ENCODE results near the gene PITPNC1. TPM values are rescaled to one million over a fixed set of nuclear protein-coding genes. Genes with fewer than 3 reads are reported as not detected.
"Not testable (repeated sequence)": the region's sequence is repeated elsewhere in the genome, so short reads cannot be mapped to it uniquely, and the experiment has no call there.

PITPNC1 gene
- total RNA-seq, 1 donor from 2014 or later, result 39.7 TPM

GRCh38 chr17:67649891-67650290 lies 272.8 kb downstream of the PITPNC1 start:
- H3K4me1 Mint-ChIP-seq (ENCODE audit: unreplicated experiment), result no peaks in the 10 kb centered on the region
- no peak overlapping the region for H3K4me3 Mint-ChIP-seq (ENCODE audit: unreplicated experiment)
- DNase-seq (ENCODE audit: low spot score), result no peak
- peaks cover 11% of the 10 kb centered on the region for H3K36me3 Mint-ChIP-seq (ENCODE audit: low read depth, unreplicated experiment)
- H3K9me3 Mint-ChIP-seq (ENCODE audit: unreplicated experiment), result no peaks in the 10 kb centered on the region
- H3K27me3 Mint-ChIP-seq (ENCODE audit: unreplicated experiment), result peaks cover 2% of the 10 kb centered on the region
- TF ChIP-seq, protein P1, sequence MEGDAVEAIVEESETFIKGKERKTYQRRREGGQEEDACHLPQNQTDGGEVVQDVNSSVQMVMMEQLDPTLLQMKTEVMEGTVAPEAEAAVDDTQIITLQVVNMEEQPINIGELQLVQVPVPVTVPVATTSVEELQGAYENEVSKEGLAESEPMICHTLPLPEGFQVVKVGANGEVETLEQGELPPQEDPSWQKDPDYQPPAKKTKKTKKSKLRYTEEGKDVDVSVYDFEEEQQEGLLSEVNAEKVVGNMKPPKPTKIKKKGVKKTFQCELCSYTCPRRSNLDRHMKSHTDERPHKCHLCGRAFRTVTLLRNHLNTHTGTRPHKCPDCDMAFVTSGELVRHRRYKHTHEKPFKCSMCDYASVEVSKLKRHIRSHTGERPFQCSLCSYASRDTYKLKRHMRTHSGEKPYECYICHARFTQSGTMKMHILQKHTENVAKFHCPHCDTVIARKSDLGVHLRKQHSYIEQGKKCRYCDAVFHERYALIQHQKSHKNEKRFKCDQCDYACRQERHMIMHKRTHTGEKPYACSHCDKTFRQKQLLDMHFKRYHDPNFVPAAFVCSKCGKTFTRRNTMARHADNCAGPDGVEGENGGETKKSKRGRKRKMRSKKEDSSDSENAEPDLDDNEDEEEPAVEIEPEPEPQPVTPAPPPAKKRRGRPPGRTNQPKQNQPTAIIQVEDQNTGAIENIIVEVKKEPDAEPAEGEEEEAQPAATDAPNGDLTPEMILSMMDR (IDR thresholded peaks at IDR 0.05; ENCODE audit: unreplicated experiment), result no peak
- H3K27ac Mint-ChIP-seq (ENCODE audit: unreplicated experiment), result no peak overlapping the region

DNA sequence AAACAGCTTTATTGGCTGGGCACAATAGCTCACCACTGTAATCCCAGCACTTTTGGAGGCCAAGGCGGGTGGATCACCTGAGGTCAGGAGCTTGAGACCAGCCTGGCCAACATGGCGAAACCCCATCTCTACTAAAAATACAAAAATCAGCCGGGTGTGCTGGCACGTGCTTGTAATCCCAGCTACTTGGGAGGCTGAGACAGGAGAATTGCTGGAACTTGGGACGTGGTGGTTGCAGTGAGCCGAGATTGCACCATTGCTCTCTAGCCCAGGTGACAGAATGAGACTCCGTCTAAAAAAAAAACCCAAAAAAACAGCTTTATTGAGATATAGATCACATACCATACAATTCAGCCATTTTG lies 274.1 kb downstream of the PITPNC1 start:
- H3K9me3 Mint-ChIP-seq (ENCODE audit: unreplicated experiment); H3K27me3 Mint-ChIP-seq (ENCODE audit: unreplicated experiment); H3K27ac Mint-ChIP-seq (ENCODE audit: unreplicated experiment); H3K4me3 Mint-ChIP-seq (ENCODE audit: unreplicated experiment); DNase-seq (ENCODE audit: low spot score); H3K4me1 Mint-ChIP-seq (ENCODE audit: unreplicated experiment): not testable (repeated sequence)
- H3K36me3 Mint-ChIP-seq (ENCODE audit: low read depth, unreplicated experiment), result peaks cover 11% of the 10 kb centered on the region

- Mint-ChIP-seq H3K36me3 (ENCODE audit: low read depth, unreplicated experiment) (peaks cover 14% of the 10 kb centered on the region), H3K27me3 (ENCODE audit: unreplicated experiment) (peaks cover 2% of the 10 kb centered on the region)
- TF ChIP-seq, protein P1 (IDR thresholded peaks at IDR 0.05; ENCODE audit: unreplicated experiment), result no peak
Observed at GRCh38 chr17:67652433-67652832, 275.4 kb downstream of the PITPNC1 start.

GRCh38 chr17:67655478-67656148 lies 278.5 kb downstream of the PITPNC1 start:
- DNase-seq (ENCODE audit: low spot score), result no peak
- Mint-ChIP-seq H3K4me3 (ENCODE audit: unreplicated experiment) (no peak overlapping the region), H3K36me3 (ENCODE audit: low read depth, unreplicated experiment) (peaks cover 35% of the 10 kb centered on the region), H3K27ac (ENCODE audit: unreplicated experiment) (no peak overlapping the region), H3K9me3 (ENCODE audit: unreplicated experiment) (peaks cover 10% of the 10 kb centered on the region), H3K4me1 (ENCODE audit: unreplicated experiment) (no peaks in the 10 kb centered on the region), H3K27me3 (ENCODE audit: unreplicated experiment) (peaks cover 5% of the 10 kb centered on the region)
- TF ChIP-seq, protein P1 (IDR thresholded peaks at IDR 0.05; ENCODE audit: unreplicated experiment), result no peak

More at GRCh38 chr17:67652433-67652832, 275.4 kb downstream of the PITPNC1 start:
- Mint-ChIP-seq H3K27ac (ENCODE audit: unreplicated experiment) (no peak overlapping the region), H3K4me3 (ENCODE audit: unreplicated experiment) (no peak overlapping the region), H3K9me3 (ENCODE audit: unreplicated experiment) (no peaks in the 10 kb centered on the region), H3K4me1 (ENCODE audit: unreplicated experiment) (no peaks in the 10 kb centered on the region)
- no peak for DNase-seq (ENCODE audit: low spot score)

GRCh38 chr17:67656494-67657203 lies 279.6 kb downstream of the PITPNC1 start:
- TF ChIP-seq, protein P1 (IDR thresholded peaks at IDR 0.05; ENCODE audit: unreplicated experiment), result no peak
- Mint-ChIP-seq H3K36me3 (ENCODE audit: low read depth, unreplicated experiment) (peaks cover 35% of the 10 kb centered on the region), H3K27me3 (ENCODE audit: unreplicated experiment) (peaks cover 5% of the 10 kb centered on the region), H3K27ac (ENCODE audit: unreplicated experiment) (no peak overlapping the region), H3K9me3 (ENCODE audit: unreplicated experiment) (peaks cover 10% of the 10 kb centered on the region), H3K4me1 (ENCODE audit: unreplicated experiment) (no peaks in the 10 kb centered on the region), H3K4me3 (ENCODE audit: unreplicated experiment) (no peak overlapping the region)
- no peak for DNase-seq (ENCODE audit: low spot score)
